A673 (cell line): ENCODE results near the gene TSNAXIP1.

ENCODE experiments used
- CTCF ChIP-seq: fragments of 300-800, 200-600 bp; sonication (generic); conservative IDR thresholded peaks from 2 replicates; pipeline ENCODE4 v1.5.1; 2017; ENCODE audit warnings: low read depth, mild to moderate bottlenecking, antibody characterized with exemption, low read length, moderate library complexity, mixed read lengths
- EZH2 ChIP-seq: fragments of 200-600 bp; sonication (generic); IDR thresholded peaks from 2 replicates; pipeline ENCODE4 v1.6.1; 2017; ENCODE audit warnings: borderline replicate concordance, low read depth, mild to moderate bottlenecking, mixed read lengths, antibody characterized with exemption, low read length; ENCODE audit not compliant: poor library complexity, severe bottlenecking

GRCh38 chr16:67868290-67868689 is 61.6 kb downstream of the TSNAXIP1 start:
- TF ChIP-seq CTCF (no peak), EZH2 (no peak)
